Measurements from ENCODE around the gene RNF145.
"Not testable (repeated sequence)": the region's sequence is repeated elsewhere in the genome, so short reads cannot be mapped to it uniquely, and the experiment has no call there.

Gene RNF145

GRCh38 chr5:159123700-159124099, 85.7 kb downstream of the RNF145 start:
- TF ChIP-seq ZFX (IDR thresholded peaks at IDR 0.05): no peak
- TF ChIP-seq, protein P1, sequence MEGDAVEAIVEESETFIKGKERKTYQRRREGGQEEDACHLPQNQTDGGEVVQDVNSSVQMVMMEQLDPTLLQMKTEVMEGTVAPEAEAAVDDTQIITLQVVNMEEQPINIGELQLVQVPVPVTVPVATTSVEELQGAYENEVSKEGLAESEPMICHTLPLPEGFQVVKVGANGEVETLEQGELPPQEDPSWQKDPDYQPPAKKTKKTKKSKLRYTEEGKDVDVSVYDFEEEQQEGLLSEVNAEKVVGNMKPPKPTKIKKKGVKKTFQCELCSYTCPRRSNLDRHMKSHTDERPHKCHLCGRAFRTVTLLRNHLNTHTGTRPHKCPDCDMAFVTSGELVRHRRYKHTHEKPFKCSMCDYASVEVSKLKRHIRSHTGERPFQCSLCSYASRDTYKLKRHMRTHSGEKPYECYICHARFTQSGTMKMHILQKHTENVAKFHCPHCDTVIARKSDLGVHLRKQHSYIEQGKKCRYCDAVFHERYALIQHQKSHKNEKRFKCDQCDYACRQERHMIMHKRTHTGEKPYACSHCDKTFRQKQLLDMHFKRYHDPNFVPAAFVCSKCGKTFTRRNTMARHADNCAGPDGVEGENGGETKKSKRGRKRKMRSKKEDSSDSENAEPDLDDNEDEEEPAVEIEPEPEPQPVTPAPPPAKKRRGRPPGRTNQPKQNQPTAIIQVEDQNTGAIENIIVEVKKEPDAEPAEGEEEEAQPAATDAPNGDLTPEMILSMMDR (conservative IDR thresholded peaks at IDR 0.05): no peak
- H3K27ac ChIP-seq: no peak overlapping the region

DNA sequence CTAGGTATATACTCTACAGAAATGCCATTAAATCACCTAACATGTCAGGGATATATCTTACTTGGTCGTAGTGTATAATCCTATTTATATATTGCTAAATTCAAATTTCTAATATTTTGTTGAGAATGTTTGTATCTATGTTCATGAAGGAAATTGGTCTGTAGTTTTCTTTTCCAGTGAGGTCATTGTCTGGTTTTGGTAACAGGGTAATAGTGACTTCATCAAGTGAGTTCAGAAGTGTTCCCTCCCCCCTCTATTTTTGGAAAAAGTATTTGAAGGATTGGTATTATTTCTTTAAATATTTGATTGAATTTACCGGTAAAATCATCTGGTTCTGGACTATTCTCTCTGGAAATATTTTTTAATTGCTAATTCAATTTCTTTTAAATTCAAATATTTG, 86.2 kb downstream of the RNF145 start:
- TF ChIP-seq, protein P1 (conservative IDR thresholded peaks at IDR 0.05): no peak
- TF ChIP-seq ZFX (IDR thresholded peaks at IDR 0.05): no peak

GRCh38 chr5:159121061-159121460, 88.3 kb downstream of the RNF145 start:
- TF ChIP-seq ZFX (IDR thresholded peaks at IDR 0.05): no peak
- TF ChIP-seq, protein P1 (conservative IDR thresholded peaks at IDR 0.05): no peak
- no peak overlapping the region for H3K27ac ChIP-seq

More for the DNA sequence above, 86.2 kb downstream of the RNF145 start:
- no peak overlapping the region for H3K27ac ChIP-seq

DNA sequence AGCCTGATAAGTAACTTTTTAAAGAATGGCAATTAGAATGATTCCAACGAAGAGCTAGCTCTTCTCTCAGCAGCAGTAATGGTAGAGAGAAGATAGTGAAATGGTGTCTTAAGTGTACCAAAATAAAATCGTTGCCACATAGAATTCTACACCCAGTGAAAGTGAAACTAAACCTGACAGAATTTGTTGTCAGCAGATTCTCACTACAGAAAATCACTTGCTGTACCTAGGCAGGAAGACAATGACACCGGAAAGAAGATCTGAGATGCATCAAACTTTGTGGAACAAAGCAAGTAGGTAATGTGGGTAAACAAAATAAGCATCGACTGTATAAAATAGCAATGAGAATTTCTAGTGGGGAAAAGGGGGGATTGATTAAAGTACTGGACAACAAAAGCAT, 88.9 kb downstream of the RNF145 start:
- TF ChIP-seq, protein P1 (conservative IDR thresholded peaks at IDR 0.05): no peak
- no peak overlapping the region for H3K27ac ChIP-seq

GRCh38 chr5:159119842-159120241, 89.5 kb downstream of the RNF145 start:
- not testable (repeated sequence) for H3K27ac ChIP-seq

GRCh38 chr5:159118958-159119659, 90.2 kb downstream of the RNF145 start:
- H3K27ac ChIP-seq: not testable (repeated sequence)

DNA sequence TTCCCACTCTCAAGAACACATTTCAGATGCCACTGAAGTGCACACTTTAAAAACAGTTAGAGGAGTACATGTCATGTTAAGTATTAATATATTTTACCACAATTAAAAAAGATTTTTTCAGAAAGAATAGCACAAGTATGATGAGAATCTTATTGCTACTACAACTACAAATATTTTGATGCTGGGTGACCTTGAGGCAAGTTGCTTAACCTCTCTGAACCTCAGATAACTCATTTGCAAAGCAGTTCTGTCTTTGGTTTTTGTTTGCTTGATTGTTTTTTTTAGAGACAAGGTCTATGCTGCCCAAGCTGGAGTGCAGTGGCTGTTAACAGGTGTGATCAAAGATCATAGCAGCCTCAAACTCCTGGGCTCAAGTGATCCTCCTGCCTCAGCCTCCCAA, 95.9 kb downstream of the RNF145 start:
- TF ChIP-seq, protein P1 (conservative IDR thresholded peaks at IDR 0.05): no peak
- no peak for TF ChIP-seq ZFX (IDR thresholded peaks at IDR 0.05)
- no peak overlapping the region for H3K27ac ChIP-seq

DNA sequence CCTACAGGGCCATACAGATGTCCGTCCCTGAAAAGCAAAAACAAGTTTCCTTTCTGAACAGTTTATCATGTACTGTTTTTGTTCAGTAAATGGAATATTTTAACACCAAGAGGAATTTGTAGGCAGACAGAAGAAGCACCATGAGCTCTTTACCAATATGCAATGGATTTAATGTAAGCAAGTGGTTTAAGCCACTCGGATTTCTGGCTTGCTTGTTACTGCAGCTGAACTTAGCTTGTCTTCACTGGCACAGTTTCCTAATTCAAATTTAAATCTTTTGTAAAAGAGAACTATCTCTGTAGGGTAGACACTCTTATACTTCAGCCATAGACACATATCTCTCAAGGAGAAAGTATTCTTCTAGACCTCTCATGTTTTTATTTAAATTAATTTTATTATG, 96.9 kb downstream of the RNF145 start:
- no peak overlapping the region for H3K27ac ChIP-seq
- TF ChIP-seq, protein P1 (conservative IDR thresholded peaks at IDR 0.05): no peak
- TF ChIP-seq ZFX (IDR thresholded peaks at IDR 0.05): no peak
